ENCODE results near the gene PRC1. TPM values are rescaled to one million over a fixed set of nuclear protein-coding genes. Genes with fewer than 3 reads are reported as not detected.
"Not testable (repeated sequence)": the region's sequence is repeated elsewhere in the genome, so short reads cannot be mapped to it uniquely, and the experiment has no call there.

PRC1 gene
- total RNA-seq, 2 experiments from 2014 or later = 89.2 to 90.3 TPM

- Mint-ChIP-seq H3K4me3 (peak within 1 kb of the TSS; percentile 86), H3K4me1 (peaks cover 38% of the 10 kb centered on the region), H3K9me3 (no peaks in the 10 kb centered on the region), H3K27me3 (no peaks in the 10 kb centered on the region), H3K27ac (peak within 1 kb of the TSS; percentile 90), H3K36me3 (peaks cover 18% of the 10 kb centered on the region)
- peak; percentile 98 for DNase-seq
Observed at GRCh38 chr15:90934949-90935751, 59.2 kb downstream of the PRC1 start, which contains the start of gene UNC45A. TSS of gene UNC45A (plus strand) at chr15:90935285. CDS start at chr15:90935325, 40 bp downstream.

- H3K4me1 Mint-ChIP-seq = peaks cover 41% of the 10 kb centered on the region
- no peaks in the 10 kb centered on the region for H3K27me3 Mint-ChIP-seq
- peak; percentile 89 for DNase-seq
- H3K27ac Mint-ChIP-seq = peak overlapping the region; percentile 90
- peak overlapping the region; percentile 86 for H3K4me3 Mint-ChIP-seq
- no peaks in the 10 kb centered on the region for H3K9me3 Mint-ChIP-seq
- H3K36me3 Mint-ChIP-seq = peaks cover 18% of the 10 kb centered on the region
Observed at GRCh38 chr15:90934256-90934948, 59.9 kb downstream of the PRC1 start.

GRCh38 chr15:90933301-90933700, 61.0 kb downstream of the PRC1 start:
- Mint-ChIP-seq H3K36me3 (peaks cover 17% of the 10 kb centered on the region), H3K9me3 (no peaks in the 10 kb centered on the region), H3K27me3 (no peaks in the 10 kb centered on the region), H3K4me3 (no peak overlapping the region), H3K27ac (no peak overlapping the region), H3K4me1 (peaks cover 48% of the 10 kb centered on the region)
- DNase-seq = no peak

DNA sequence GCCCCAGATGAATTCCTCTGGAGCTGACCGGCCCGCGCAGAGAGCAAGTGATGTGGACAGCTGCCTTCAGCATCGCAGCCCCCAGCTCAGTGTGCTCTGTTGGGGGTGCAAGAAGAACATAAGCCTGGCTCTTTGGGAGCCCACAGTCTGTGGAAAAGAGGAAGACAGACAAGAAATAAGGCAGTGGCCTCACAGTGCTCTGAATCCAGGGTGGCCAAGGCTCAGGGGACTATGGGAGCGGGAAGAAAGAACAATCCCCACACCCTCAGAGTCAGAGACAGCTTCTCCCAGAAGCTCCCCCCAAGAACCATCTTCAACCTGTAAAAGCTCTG, 61.7 kb downstream of the PRC1 start:
- Mint-ChIP-seq H3K36me3 (peaks cover 16% of the 10 kb centered on the region), H3K27me3 (no peaks in the 10 kb centered on the region), H3K4me1 (peaks cover 49% of the 10 kb centered on the region), H3K27ac (peak overlapping the region; percentile 99), H3K9me3 (no peaks in the 10 kb centered on the region), H3K4me3 (peak overlapping the region; percentile 98)
- no peak for DNase-seq

DNA sequence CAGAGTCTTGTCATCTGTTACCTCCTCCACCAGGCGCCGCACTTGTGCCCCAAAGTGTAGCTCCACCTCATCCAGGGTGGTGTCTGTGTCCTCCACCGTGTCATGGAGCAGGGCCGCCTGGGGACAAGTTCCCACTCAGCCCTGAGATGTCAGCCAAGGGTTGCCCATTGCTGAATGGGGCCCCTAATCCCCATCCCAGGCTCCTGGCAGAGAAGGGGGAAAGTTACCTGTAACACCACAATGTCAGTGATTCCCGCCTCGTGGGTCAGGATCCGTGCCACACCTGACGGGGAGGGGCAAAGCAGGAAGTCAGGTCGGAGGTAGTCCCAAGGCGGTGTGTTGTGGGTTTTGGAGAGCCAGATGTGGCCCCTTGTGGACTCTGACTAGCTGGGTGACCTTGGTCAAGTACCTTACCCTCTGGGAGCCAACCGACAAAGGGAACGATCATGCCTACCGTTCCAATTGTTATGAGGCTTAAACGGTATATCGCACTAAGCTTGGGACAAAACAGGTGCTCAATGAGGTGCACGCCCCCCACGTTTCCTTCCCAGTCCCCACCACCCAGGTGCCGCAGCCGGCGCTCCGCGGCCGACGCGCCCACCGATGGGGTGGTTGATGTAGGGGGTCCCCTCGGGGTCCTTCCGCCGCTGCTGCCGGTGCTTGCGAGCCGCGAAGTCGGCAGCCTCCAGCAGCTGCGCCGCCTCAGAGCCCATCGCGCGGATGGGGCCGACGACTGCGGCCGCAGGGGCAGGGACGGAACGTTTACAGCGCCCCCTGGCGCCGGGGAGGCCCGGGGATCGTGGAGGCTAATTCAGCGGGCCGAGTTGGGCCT, 62.3 kb downstream of the PRC1 start, which contains the start of gene HDDC3:
Gene HDDC3 (minus strand): TSS at position 722 of the 832 bp plus-strand sequence. CDS start 9 bp downstream, at position 713.
- Mint-ChIP-seq H3K4me3 (peak within 1 kb of the TSS; percentile 98), H3K27ac (peak within 1 kb of the TSS; percentile 99), H3K27me3 (no peaks in the 10 kb centered on the region), H3K9me3 (no peaks in the 10 kb centered on the region), H3K36me3 (peaks cover 16% of the 10 kb centered on the region), H3K4me1 (peaks cover 49% of the 10 kb centered on the region)
- peak; percentile 92 for DNase-seq

- Mint-ChIP-seq H3K27me3 (no peaks in the 10 kb centered on the region), H3K4me1 (peaks cover 45% of the 10 kb centered on the region), H3K27ac (peak overlapping the region; percentile 99), H3K4me3 (peak overlapping the region; percentile 98), H3K36me3 (peaks cover 15% of the 10 kb centered on the region), H3K9me3 (no peaks in the 10 kb centered on the region)
- DNase-seq = no peak
Observed at GRCh38 chr15:90931575-90931827, 62.8 kb downstream of the PRC1 start.

DNA sequence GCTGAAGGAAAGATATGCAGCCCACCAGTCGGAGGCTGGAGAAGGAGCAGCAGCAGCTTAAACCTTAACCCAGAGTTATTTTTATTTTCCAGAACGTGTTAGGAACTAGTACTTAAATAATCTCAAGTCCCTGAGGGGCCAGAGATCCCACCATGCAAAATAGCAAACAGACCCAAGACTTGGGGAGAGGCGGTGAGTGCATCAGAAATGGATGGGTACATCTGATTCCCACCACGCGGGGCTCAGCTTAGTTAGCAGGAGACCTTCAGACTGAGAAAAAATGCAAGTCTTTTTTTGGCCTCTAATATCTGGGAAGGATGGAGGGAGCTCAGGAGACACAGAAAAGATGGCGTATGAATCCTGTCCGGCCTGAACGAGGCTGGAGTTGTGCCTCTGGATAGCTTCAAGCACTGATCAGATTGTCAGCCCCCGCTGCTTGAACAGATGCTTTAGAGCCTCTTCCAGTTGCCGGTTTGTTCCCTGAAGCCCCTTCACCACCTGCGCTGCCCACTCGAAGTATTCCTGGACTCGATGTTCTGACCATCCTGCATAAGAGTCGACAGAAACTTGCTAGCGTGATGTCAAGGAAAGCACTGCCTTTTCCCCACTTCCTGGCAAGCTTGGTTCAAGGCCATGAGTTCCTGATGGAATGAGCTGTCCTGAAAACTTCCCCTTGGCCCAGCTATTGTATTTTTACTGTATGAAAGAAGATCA, 63.3 kb downstream of the PRC1 start:
- H3K4me1 Mint-ChIP-seq = peaks cover 40% of the 10 kb centered on the region
- DNase-seq = no peak
- peaks cover 10% of the 10 kb centered on the region for H3K36me3 Mint-ChIP-seq
- peak overlapping the region; percentile 99 for H3K27ac Mint-ChIP-seq
- peak overlapping the region; percentile 98 for H3K4me3 Mint-ChIP-seq
- no peaks in the 10 kb centered on the region for H3K9me3 Mint-ChIP-seq
- H3K27me3 Mint-ChIP-seq = no peaks in the 10 kb centered on the region

- Mint-ChIP-seq H3K27ac (peak overlapping the region; percentile 99), H3K9me3 (no peaks in the 10 kb centered on the region), H3K4me3 (peak overlapping the region; percentile 98), H3K36me3 (peaks cover 9% of the 10 kb centered on the region), H3K27me3 (no peaks in the 10 kb centered on the region), H3K4me1 (peaks cover 37% of the 10 kb centered on the region)
- DNase-seq = no peak
Observed at GRCh38 chr15:90929246-90930019, 64.9 kb downstream of the PRC1 start.

DNA sequence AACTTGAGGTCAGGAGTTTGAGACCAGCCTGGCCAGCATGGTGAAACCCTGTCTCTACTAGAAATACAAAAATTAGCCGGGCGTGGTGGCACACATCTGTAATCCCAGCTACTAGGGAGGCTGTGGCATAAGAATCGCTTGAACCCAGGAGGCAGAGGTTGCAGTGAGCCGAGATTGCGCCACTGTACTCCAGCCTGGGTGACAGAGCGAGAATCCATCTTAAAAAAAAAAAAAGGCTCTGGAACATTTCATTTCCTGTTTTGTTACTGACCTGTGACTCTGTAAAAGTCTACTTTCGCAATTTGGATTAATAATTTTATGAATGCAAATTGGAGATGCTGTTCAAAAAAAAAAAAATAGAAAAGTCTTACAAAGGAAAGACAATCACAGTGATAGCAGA, 66.2 kb downstream of the PRC1 start:
- Mint-ChIP-seq H3K4me3 (peak overlapping the region; percentile 42), H3K4me1 (peaks cover 33% of the 10 kb centered on the region)
- H3K27me3 Mint-ChIP-seq, DNase-seq, H3K36me3 Mint-ChIP-seq, H3K27ac Mint-ChIP-seq, H3K9me3 Mint-ChIP-seq: not testable (repeated sequence)

GRCh38 chr15:90926766-90927165, 67.6 kb downstream of the PRC1 start:
- not testable (repeated sequence) for H3K4me3 Mint-ChIP-seq, H3K27ac Mint-ChIP-seq, H3K27me3 Mint-ChIP-seq, H3K9me3 Mint-ChIP-seq, DNase-seq
- Mint-ChIP-seq H3K4me1 (peaks cover 31% of the 10 kb centered on the region), H3K36me3 (peaks cover 10% of the 10 kb centered on the region)

DNA sequence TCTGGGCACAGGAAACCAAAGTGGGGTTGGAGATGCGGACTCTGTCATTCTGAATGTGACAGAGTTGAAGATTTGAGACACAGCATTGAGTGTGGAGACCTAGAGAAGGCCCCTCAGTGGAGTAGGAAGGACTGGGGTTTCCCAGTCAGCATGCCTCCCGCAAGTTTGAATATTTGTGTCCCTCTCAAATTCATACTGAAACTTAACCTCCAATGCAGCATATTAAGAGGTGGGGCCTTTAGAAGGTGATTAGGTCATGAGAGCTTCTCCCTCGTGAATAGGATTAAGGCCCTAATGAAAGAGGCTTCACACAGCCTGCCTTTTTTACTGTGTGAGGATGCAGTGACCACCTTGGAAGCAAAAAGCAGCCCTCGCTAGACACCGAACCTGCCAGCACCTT, 70.0 kb downstream of the PRC1 start:
- H3K4me3 Mint-ChIP-seq = no peak overlapping the region
- peaks cover 15% of the 10 kb centered on the region for H3K4me1 Mint-ChIP-seq
- DNase-seq = no peak
- H3K9me3 Mint-ChIP-seq = no peaks in the 10 kb centered on the region
- H3K36me3 Mint-ChIP-seq = peaks cover 9% of the 10 kb centered on the region
- no peaks in the 10 kb centered on the region for H3K27me3 Mint-ChIP-seq
- H3K27ac Mint-ChIP-seq = peak overlapping the region; percentile 26

DNA sequence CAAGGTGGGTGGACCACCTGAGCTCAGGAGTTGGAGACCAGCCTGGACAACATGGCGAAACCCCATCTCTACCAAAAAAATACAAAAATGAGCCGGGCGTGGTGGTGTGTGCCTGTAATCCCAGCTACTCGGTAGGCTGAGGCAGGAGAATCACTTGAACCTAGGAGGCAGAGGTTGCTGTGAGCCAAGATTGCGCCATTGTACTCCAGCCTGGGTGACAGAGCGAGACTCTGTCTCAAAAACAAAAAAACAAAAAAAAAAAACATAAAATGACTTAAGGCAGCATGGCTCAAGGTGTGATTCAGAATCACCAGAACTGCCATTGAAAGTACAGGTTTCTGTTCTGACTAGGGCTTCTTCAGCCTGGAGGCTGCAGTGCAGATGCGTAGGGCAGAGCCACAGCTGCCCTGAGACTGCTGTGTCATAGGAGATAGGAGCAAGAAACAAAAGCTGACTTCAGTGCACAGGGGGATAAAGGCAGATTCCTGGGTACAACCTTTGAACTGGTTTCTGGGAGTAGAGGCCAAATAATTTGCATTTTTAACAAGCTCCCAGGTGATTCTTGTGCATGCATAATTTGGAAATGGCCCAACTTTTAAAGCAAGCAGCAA, 71.5 kb downstream of the PRC1 start:
- not testable (repeated sequence) for H3K27ac Mint-ChIP-seq, DNase-seq, H3K4me1 Mint-ChIP-seq, H3K27me3 Mint-ChIP-seq, H3K9me3 Mint-ChIP-seq, H3K4me3 Mint-ChIP-seq
- peaks cover 16% of the 10 kb centered on the region for H3K36me3 Mint-ChIP-seq

- Mint-ChIP-seq H3K27ac (no peak overlapping the region), H3K9me3 (no peaks in the 10 kb centered on the region), H3K36me3 (peaks cover 16% of the 10 kb centered on the region), H3K27me3 (no peaks in the 10 kb centered on the region), H3K4me3 (no peak overlapping the region), H3K4me1 (peaks cover 7% of the 10 kb centered on the region)
- no peak for DNase-seq
Observed at GRCh38 chr15:90921887-90922286, 72.4 kb downstream of the PRC1 start.

DNA sequence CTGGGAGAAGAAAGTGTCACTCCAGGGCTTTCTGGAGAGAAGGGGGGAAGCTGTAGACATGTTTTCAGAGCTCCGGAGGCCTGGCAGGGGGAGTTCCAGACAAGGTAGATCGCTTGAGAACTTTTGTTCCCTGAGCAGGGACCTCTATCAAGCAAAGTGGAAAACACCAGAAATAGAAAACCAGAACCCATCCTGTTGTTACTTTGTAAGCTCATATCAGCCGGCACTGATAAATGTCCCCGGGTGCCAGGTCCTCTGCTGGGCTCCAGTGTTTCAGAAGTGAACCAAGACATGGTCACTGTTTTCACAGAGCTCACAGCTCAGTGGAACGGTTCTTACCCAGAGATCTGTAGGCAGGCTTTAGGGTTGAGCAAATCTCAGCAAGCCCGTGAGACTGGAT, 75.5 kb downstream of the PRC1 start:
- Mint-ChIP-seq H3K27me3 (no peaks in the 10 kb centered on the region), H3K4me3 (no peak overlapping the region), H3K4me1 (peaks cover 2% of the 10 kb centered on the region), H3K9me3 (no peaks in the 10 kb centered on the region), H3K27ac (no peak overlapping the region), H3K36me3 (peaks cover 19% of the 10 kb centered on the region)
- DNase-seq = no peak
